Gastrocnemius medialis (tissue), 4 donors: ENCODE data around the gene KANSL1.
"Not testable (repeated sequence)": the region's sequence is repeated elsewhere in the genome, so short reads cannot be mapped to it uniquely, and the experiment has no call there.

ENCODE experiments used
- POLR2A ChIP-seq, 2 donors: fragments of 450-650 bp; IDR thresholded peaks; one replicate each; pipeline ENCODE4 v1.6.1; 2017; ENCODE audit warnings: antibody characterized with exemption in 2 of 2, mild to moderate bottlenecking in 2 of 2, moderate library complexity in 2 of 2
- TF ChIP-seq, protein P1 (sequence below), 5 experiments: fragments of 450-650 bp in 3 of 5; fragments of 200-600 bp in 2 of 5; sonication (generic) in 2 of 5; IDR thresholded peaks in 4 of 5; conservative IDR thresholded peaks in 1 of 5; 1 replicate in 4 of 5; 2 replicates in 1 of 5; pipeline ENCODE4 v1.5.1; 2016 to 2019; ENCODE audit warnings: antibody characterized with exemption in 5 of 5, mild to moderate bottlenecking in 3 of 5, moderate library complexity in 3 of 5

DNA sequence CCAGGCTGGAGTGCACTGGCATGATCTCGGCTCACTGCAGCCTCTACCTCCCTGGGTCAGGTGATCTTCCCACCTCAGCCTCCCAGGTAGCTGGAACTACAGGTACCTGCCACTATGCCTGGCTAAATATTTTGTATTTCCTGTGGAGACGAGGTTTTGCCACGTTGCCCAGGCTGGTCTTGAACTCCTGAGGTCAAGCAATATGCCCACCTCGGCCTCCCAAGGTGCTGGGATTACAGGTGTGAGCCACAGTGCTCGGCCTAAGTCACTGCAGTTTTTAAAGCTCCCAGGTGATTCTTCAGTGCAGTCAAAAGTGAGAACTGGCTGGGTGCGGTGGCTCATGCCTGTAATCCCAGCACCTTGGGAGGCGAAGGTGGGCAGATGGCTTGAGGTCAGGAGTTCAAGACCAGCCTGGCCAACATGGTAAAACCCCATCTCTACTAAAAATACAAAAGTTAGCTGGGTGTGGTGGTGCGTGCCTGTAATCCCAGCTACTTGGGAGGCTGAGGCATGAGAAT lies 173.8 kb downstream of the KANSL1 start:
- TF ChIP-seq POLR2A (IDR thresholded peaks at IDR 0.05) = not testable (repeated sequence)
- TF ChIP-seq, protein P1, sequence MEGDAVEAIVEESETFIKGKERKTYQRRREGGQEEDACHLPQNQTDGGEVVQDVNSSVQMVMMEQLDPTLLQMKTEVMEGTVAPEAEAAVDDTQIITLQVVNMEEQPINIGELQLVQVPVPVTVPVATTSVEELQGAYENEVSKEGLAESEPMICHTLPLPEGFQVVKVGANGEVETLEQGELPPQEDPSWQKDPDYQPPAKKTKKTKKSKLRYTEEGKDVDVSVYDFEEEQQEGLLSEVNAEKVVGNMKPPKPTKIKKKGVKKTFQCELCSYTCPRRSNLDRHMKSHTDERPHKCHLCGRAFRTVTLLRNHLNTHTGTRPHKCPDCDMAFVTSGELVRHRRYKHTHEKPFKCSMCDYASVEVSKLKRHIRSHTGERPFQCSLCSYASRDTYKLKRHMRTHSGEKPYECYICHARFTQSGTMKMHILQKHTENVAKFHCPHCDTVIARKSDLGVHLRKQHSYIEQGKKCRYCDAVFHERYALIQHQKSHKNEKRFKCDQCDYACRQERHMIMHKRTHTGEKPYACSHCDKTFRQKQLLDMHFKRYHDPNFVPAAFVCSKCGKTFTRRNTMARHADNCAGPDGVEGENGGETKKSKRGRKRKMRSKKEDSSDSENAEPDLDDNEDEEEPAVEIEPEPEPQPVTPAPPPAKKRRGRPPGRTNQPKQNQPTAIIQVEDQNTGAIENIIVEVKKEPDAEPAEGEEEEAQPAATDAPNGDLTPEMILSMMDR (IDR thresholded peaks at IDR 0.05 in 4 of 5, conservative IDR thresholded peaks at IDR 0.05 in 1 of 5) = not testable (repeated sequence)
